Activated CD4-positive, alpha-beta T cell treated with anti-CD3 and anti-CD28 coated beads, Interleukin-2, amount 10 ng/mL, durations not matched to agents 24 days and 14 days (primary cell): ENCODE data around the gene METTL27. TPM values are rescaled to one million over a fixed set of nuclear protein-coding genes. Genes with fewer than 3 reads are reported as not detected.
"Not testable (repeated sequence)": the region's sequence is repeated elsewhere in the genome, so short reads cannot be mapped to it uniquely, and the experiment has no call there.

Experiments used
- DNase-seq: peaks from one replicate; pipeline ENCODE4 v3.0.0; 2022
- H3K27ac Mint-ChIP-seq: one replicate; pipeline ENCODE4 v1.8.0; 2022; ENCODE audit warnings: mild to moderate bottlenecking, mixed read lengths
- H3K27me3 Mint-ChIP-seq: one replicate; pipeline ENCODE4 v1.8.0; 2022; ENCODE audit warnings: mixed read lengths
- H3K36me3 Mint-ChIP-seq: one replicate; pipeline ENCODE4 v1.8.0; 2022; ENCODE audit warnings: low read depth, mild to moderate bottlenecking, mixed read lengths
- H3K4me1 Mint-ChIP-seq: one replicate; pipeline ENCODE4 v1.8.0; 2021; ENCODE audit warnings: mixed read lengths
- H3K4me3 Mint-ChIP-seq: one replicate; pipeline ENCODE4 v1.8.0; 2022; ENCODE audit warnings: mild to moderate bottlenecking, moderate library complexity, mixed read lengths
- H3K9me3 Mint-ChIP-seq: one replicate; pipeline ENCODE4 v1.8.0; 2021; ENCODE audit warnings: mixed read lengths
- intact Hi-C: fragments of 100-400 bp; cut with micrococcal nuclease; formaldehyde crosslinking; loops from one replicate; pipeline ENCODE4 v1.15.1; 2023
- total RNA-seq: library from RNA; stranded (reverse); gene quantifications from 2 replicates; pipeline ENCODE4 v1.2.3, GENCODE V29; 2022

The METTL27 gene
- total RNA-seq, 1 donor from 2014 or later, result 1.9 TPM

- intact Hi-C loops, result loop anchor here (1.0 kb wide), 1 partner anchor 23 kb away; no protein-coding TSS in a partner anchor
- H3K27me3 Mint-ChIP-seq, result peaks cover 15% of the 10 kb centered on the region
- DNase-seq, result no peak
- H3K4me1 Mint-ChIP-seq, result peaks cover 13% of the 10 kb centered on the region
- no peak overlapping the region for H3K27ac Mint-ChIP-seq
- no peak overlapping the region for H3K4me3 Mint-ChIP-seq
- H3K9me3 Mint-ChIP-seq, result no peaks in the 10 kb centered on the region
- H3K36me3 Mint-ChIP-seq, result no peaks in the 10 kb centered on the region
These were observed 14.1 kb downstream of the METTL27 start for GRCh38 chr7:73828107-73828803.

- intact Hi-C loops, result loop anchor here (1.0 kb wide), 1 partner anchor 24 kb away; no protein-coding TSS in a partner anchor
- H3K27me3 Mint-ChIP-seq, result peaks cover 16% of the 10 kb centered on the region
- H3K9me3 Mint-ChIP-seq, result no peaks in the 10 kb centered on the region
- peaks cover 13% of the 10 kb centered on the region for H3K4me1 Mint-ChIP-seq
- no peak for DNase-seq
- H3K27ac Mint-ChIP-seq, result no peak overlapping the region
- no peak overlapping the region for H3K4me3 Mint-ChIP-seq
- no peaks in the 10 kb centered on the region for H3K36me3 Mint-ChIP-seq
These were observed 14.7 kb downstream of the METTL27 start for GRCh38 chr7:73827567-73828106.

- Mint-ChIP-seq H3K4me1 (peaks cover 13% of the 10 kb centered on the region), H3K9me3 (no peaks in the 10 kb centered on the region), H3K36me3 (no peaks in the 10 kb centered on the region), H3K4me3 (no peak overlapping the region), H3K27ac (no peak overlapping the region), H3K27me3 (peaks cover 16% of the 10 kb centered on the region)
- no peak for DNase-seq
- intact Hi-C loops, result no loop called here
These were observed 17.3 kb downstream of the METTL27 start for GRCh38 chr7:73824986-73825385.

- peaks cover 13% of the 10 kb centered on the region for H3K4me1 Mint-ChIP-seq
- no peak for DNase-seq
- H3K9me3 Mint-ChIP-seq, result no peaks in the 10 kb centered on the region
- no peak overlapping the region for H3K4me3 Mint-ChIP-seq
- H3K27me3 Mint-ChIP-seq, result peaks cover 16% of the 10 kb centered on the region
- no peaks in the 10 kb centered on the region for H3K36me3 Mint-ChIP-seq
- no peak overlapping the region for H3K27ac Mint-ChIP-seq
- intact Hi-C loops, result no loop called here
These were observed 18.3 kb downstream of the METTL27 start for GRCh38 chr7:73823873-73824592.

GRCh38 chr7:73823257-73823656 is 19.1 kb downstream of the METTL27 start:
- Mint-ChIP-seq H3K27me3 (peaks cover 16% of the 10 kb centered on the region), H3K27ac (no peak overlapping the region)

GRCh38 chr7:73822319-73823173 is 19.8 kb downstream of the METTL27 start:
- intact Hi-C loops, result no loop called here
- no peak for DNase-seq
- Mint-ChIP-seq H3K4me1 (peaks cover 7% of the 10 kb centered on the region), H3K4me3 (no peak overlapping the region), H3K27me3 (peaks cover 14% of the 10 kb centered on the region), H3K36me3 (no peaks in the 10 kb centered on the region), H3K27ac (no peak overlapping the region), H3K9me3 (no peaks in the 10 kb centered on the region)

More at GRCh38 chr7:73823257-73823656, 19.1 kb downstream of the METTL27 start:
- Mint-ChIP-seq H3K36me3 (no peaks in the 10 kb centered on the region), H3K4me3 (no peak overlapping the region), H3K9me3 (no peaks in the 10 kb centered on the region), H3K4me1 (peaks cover 9% of the 10 kb centered on the region)
- intact Hi-C loops, result no loop called here
- no peak for DNase-seq

- H3K4me3 Mint-ChIP-seq, DNase-seq, H3K36me3 Mint-ChIP-seq, H3K4me1 Mint-ChIP-seq, H3K27me3 Mint-ChIP-seq, H3K9me3 Mint-ChIP-seq, intact Hi-C loops, H3K27ac Mint-ChIP-seq: not testable (repeated sequence)
These were observed 20.6 kb downstream of the METTL27 start for GRCh38 chr7:73821597-73822285.

- intact Hi-C loops, result no loop called here
- no peak for DNase-seq
- Mint-ChIP-seq H3K4me3 (no peak overlapping the region), H3K36me3 (no peaks in the 10 kb centered on the region), H3K27me3 (peaks cover 1% of the 10 kb centered on the region), H3K4me1 (no peaks in the 10 kb centered on the region), H3K27ac (no peak overlapping the region), H3K9me3 (no peaks in the 10 kb centered on the region)
These were observed 22.3 kb downstream of the METTL27 start for GRCh38 chr7:73820013-73820412.

- Mint-ChIP-seq H3K4me1 (no peaks in the 10 kb centered on the region), H3K4me3 (no peak overlapping the region), H3K27me3 (peaks cover 2% of the 10 kb centered on the region), H3K36me3 (no peaks in the 10 kb centered on the region), H3K27ac (no peak overlapping the region), H3K9me3 (no peaks in the 10 kb centered on the region)
- intact Hi-C loops, result no loop called here
- DNase-seq, result no peak
These were observed 25.2 kb downstream of the METTL27 start for GRCh38 chr7:73817121-73817520.

- Mint-ChIP-seq H3K36me3 (no peaks in the 10 kb centered on the region), H3K27me3 (peaks cover 5% of the 10 kb centered on the region), H3K9me3 (no peaks in the 10 kb centered on the region), H3K4me3 (no peak overlapping the region), H3K27ac (no peak overlapping the region), H3K4me1 (peaks cover 1% of the 10 kb centered on the region)
- intact Hi-C loops, result no loop called here
- DNase-seq, result no peak
These were observed 26.9 kb downstream of the METTL27 start for GRCh38 chr7:73815436-73815835.

GRCh38 chr7:73812996-73813395 is 29.3 kb downstream of the METTL27 start:
- no peak overlapping the region for H3K27ac Mint-ChIP-seq
- no peak overlapping the region for H3K4me3 Mint-ChIP-seq
- DNase-seq, result no peak
- H3K4me1 Mint-ChIP-seq, result peaks cover 1% of the 10 kb centered on the region
- H3K27me3 Mint-ChIP-seq, result peaks cover 5% of the 10 kb centered on the region
- H3K36me3 Mint-ChIP-seq, result no peaks in the 10 kb centered on the region
- H3K9me3 Mint-ChIP-seq, result no peaks in the 10 kb centered on the region
- intact Hi-C loops, result no loop called here

- Mint-ChIP-seq H3K9me3 (no peaks in the 10 kb centered on the region), H3K4me1 (peaks cover 1% of the 10 kb centered on the region), H3K27me3 (peaks cover 5% of the 10 kb centered on the region), H3K27ac (no peak overlapping the region), H3K36me3 (no peaks in the 10 kb centered on the region), H3K4me3 (no peak overlapping the region)
- DNase-seq, result peak; percentile 86
- intact Hi-C loops, result loop anchor here (1.0 to 2.0 kb wide), 3 partner anchors 37 to 44 kb away; no protein-coding TSS in a partner anchor
These were observed 30.6 kb downstream of the METTL27 start for GRCh38 chr7:73811760-73812168.

- no peak for DNase-seq
These were observed 31.3 kb downstream of the METTL27 start for GRCh38 chr7:73810998-73811360.

More at GRCh38 chr7:73810998-73811360, 31.3 kb downstream of the METTL27 start:
- H3K9me3 Mint-ChIP-seq, result no peaks in the 10 kb centered on the region
- H3K4me1 Mint-ChIP-seq, result peaks cover 1% of the 10 kb centered on the region
- no peak overlapping the region for H3K27ac Mint-ChIP-seq
- H3K27me3 Mint-ChIP-seq, result peaks cover 5% of the 10 kb centered on the region
- intact Hi-C loops, result loop anchor here (1.0 to 2.0 kb wide), 3 partner anchors 36 to 44 kb away; no protein-coding TSS in a partner anchor
- H3K4me3 Mint-ChIP-seq, result no peak overlapping the region
- H3K36me3 Mint-ChIP-seq, result no peaks in the 10 kb centered on the region
